ENCODE measurements around the gene AIRE.
"Not testable (repeated sequence)": the region's sequence is repeated elsewhere in the genome, so short reads cannot be mapped to it uniquely, and the experiment has no call there.

Gene AIRE

GRCh38 chr21:44334329-44335030 lies 48.8 kb downstream of the AIRE start:
- TF ChIP-seq CTCF (IDR thresholded peaks at IDR 0.05; ENCODE audit: control extremely low read depth, extremely low read depth, low read depth, missing control alignments): no peak
- POLR2A ChIA-PET: no interaction called here
- DNase-seq (ENCODE audit: extremely low spot score): no peak
- CTCF ChIA-PET: interaction anchor here (1.2 kb wide), 1 partner anchor 17 kb away, joined by 3 read pairs; no protein-coding TSS in a partner anchor

- TF ChIP-seq CTCF (IDR thresholded peaks at IDR 0.05; ENCODE audit: control extremely low read depth, extremely low read depth, low read depth, missing control alignments): no peak
- ChIA-PET POLR2A (no interaction called here), CTCF (interaction anchor here (1.2 kb wide), 1 partner anchor 16 kb away, joined by 3 read pairs; no protein-coding TSS in a partner anchor)
- no peak for DNase-seq (ENCODE audit: extremely low spot score)
Observed at GRCh38 chr21:44335266-44336059, 49.8 kb downstream of the AIRE start.

- no peak for TF ChIP-seq CTCF (IDR thresholded peaks at IDR 0.05; ENCODE audit: control extremely low read depth, extremely low read depth, low read depth, missing control alignments)
- ChIA-PET POLR2A (no interaction called here), CTCF (interaction anchor here (1.1 to 1.9 kb wide), 2 partner anchors 9 to 464 kb away, joined by 3 to 6 read pairs; partner anchors contain the start of gene UBE2G2)
- DNase-seq (ENCODE audit: extremely low spot score): no peak
Observed at GRCh38 chr21:44337449-44337848, 51.8 kb downstream of the AIRE start.

GRCh38 chr21:44337941-44338895 lies 52.5 kb downstream of the AIRE start:
- peak; percentile 12 for TF ChIP-seq CTCF (IDR thresholded peaks at IDR 0.05; ENCODE audit: control extremely low read depth, extremely low read depth, low read depth, missing control alignments)
- peak; percentile 58 for DNase-seq (ENCODE audit: extremely low spot score)
- CTCF ChIA-PET: interaction anchor here (1.1 to 1.9 kb wide), 3 partner anchors 10 to 464 kb away, joined by 3 to 6 read pairs (median 3); partner anchors contain the start of gene UBE2G2
- POLR2A ChIA-PET: interaction anchor here (1.0 kb wide), 1 partner anchor 38 kb away, joined by 3 read pairs; the partner anchor contains the start of gene PFKL

- CTCF ChIA-PET: interaction anchor here (1.3 to 1.9 kb wide), 2 partner anchors 11 to 41 kb away, joined by 3 to 6 read pairs; no protein-coding TSS in a partner anchor
- TF ChIP-seq CTCF (IDR thresholded peaks at IDR 0.05; ENCODE audit: control extremely low read depth, extremely low read depth, low read depth, missing control alignments): no peak
- POLR2A ChIA-PET: interaction anchor here (0.5 to 1.0 kb wide), 3 partner anchors 13 to 327 kb away, joined by 3 to 4 read pairs (median 3); partner anchors contain the start of genes PFKL and TRAPPC10
- peak; percentile 99 for DNase-seq (ENCODE audit: extremely low spot score)
Observed at GRCh38 chr21:44338971-44339910, 53.6 kb downstream of the AIRE start, which contains the start of gene CFAP410. Gene CFAP410, minus strand, starts transcription at chr21:44339390. Its CDS starts 196 bp downstream, at chr21:44339194.

- POLR2A ChIA-PET; DNase-seq (ENCODE audit: extremely low spot score): not testable (repeated sequence)
- CTCF ChIA-PET: interaction anchor here (1.4 kb wide), 1 partner anchor 20 kb away, joined by 3 read pairs; no protein-coding TSS in a partner anchor
Observed at GRCh38 chr21:44341726-44342458, 56.2 kb downstream of the AIRE start.

GRCh38 chr21:44342981-44343380 lies 57.3 kb downstream of the AIRE start:
- CTCF ChIA-PET; POLR2A ChIA-PET; DNase-seq (ENCODE audit: extremely low spot score): not testable (repeated sequence)

All from GM10248 (cell line).